ENCODE results near the gene GNAI1.

The GNAI1 gene

GRCh38 chr7:80114159-80114558 is 20.5 kb upstream of the GNAI1 start:
- no peak for TF ChIP-seq ZFX (IDR thresholded peaks at IDR 0.05)
- no peak for TF ChIP-seq CTCF (conservative IDR thresholded peaks at IDR 0.05)
- no peak overlapping the region for H3K27ac ChIP-seq

GRCh38 chr7:80124526-80125264 is 9.9 kb upstream of the GNAI1 start:
- TF ChIP-seq CTCF (conservative IDR thresholded peaks at IDR 0.05) (no peak), ZFX (IDR thresholded peaks at IDR 0.05) (no peak)
- H3K27ac ChIP-seq, result no peak overlapping the region

- no peak for TF ChIP-seq CTCF (conservative IDR thresholded peaks at IDR 0.05)
- TF ChIP-seq ZFX (IDR thresholded peaks at IDR 0.05), result no peak
- no peak overlapping the region for H3K27ac ChIP-seq
These were observed 7.0 kb upstream of the GNAI1 start for GRCh38 chr7:80127412-80128160.

- H3K27ac ChIP-seq, result no peak overlapping the region
- TF ChIP-seq CTCF (conservative IDR thresholded peaks at IDR 0.05) (no peak), ZFX (IDR thresholded peaks at IDR 0.05) (no peak)
These were observed 5.7 kb upstream of the GNAI1 start for GRCh38 chr7:80128918-80129317.

- no peak for TF ChIP-seq ZFX (IDR thresholded peaks at IDR 0.05)
- no peak for TF ChIP-seq CTCF (conservative IDR thresholded peaks at IDR 0.05)
- H3K27ac ChIP-seq, result no peak overlapping the region
These were observed 4.8 kb upstream of the GNAI1 start for GRCh38 chr7:80129785-80130184.

GRCh38 chr7:80131675-80132435 is 2.8 kb upstream of the GNAI1 start:
- no peak overlapping the region for H3K27ac ChIP-seq
- no peak for TF ChIP-seq CTCF (conservative IDR thresholded peaks at IDR 0.05)
- no peak for TF ChIP-seq ZFX (IDR thresholded peaks at IDR 0.05)

- no peak overlapping the region for H3K27ac ChIP-seq
- TF ChIP-seq ZFX (IDR thresholded peaks at IDR 0.05), result no peak
- no peak for TF ChIP-seq CTCF (conservative IDR thresholded peaks at IDR 0.05)
These were observed 2.0 kb upstream of the GNAI1 start for GRCh38 chr7:80132594-80132993.
